Limb (tissue), 2 donors: ENCODE measurements around the gene VPS52.
"Not testable (repeated sequence)": the region's sequence is repeated elsewhere in the genome, so short reads cannot be mapped to it uniquely, and the experiment has no call there.

Experiments used
- DNase-seq, 2 donors: peaks; one replicate each; pipeline ENCODE4 v3.0.0-alpha.2; 2016; ENCODE audit errors: extremely low spot score in 2 of 2

Gene VPS52

DNA sequence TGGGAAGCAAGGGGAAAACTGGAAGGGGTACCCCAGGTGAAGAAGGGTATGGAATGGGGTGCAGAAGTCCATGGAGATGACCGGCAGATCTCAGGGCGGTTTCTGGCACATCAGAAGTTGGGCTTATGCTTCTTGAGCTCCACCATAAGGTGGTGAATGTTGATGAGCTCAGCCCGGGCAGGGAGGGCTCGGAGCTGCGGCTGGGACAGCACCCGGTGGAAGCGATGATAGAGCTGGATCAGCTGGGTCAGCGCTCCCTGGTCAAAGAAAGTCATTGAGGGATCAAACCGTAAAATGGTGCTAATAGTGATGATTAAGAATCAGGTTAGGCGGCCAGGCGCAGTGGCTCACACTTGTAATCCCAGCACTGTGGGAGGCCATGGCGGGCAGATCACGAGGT, 20.9 kb downstream of the VPS52 start:
- DNase-seq = no peak

DNA sequence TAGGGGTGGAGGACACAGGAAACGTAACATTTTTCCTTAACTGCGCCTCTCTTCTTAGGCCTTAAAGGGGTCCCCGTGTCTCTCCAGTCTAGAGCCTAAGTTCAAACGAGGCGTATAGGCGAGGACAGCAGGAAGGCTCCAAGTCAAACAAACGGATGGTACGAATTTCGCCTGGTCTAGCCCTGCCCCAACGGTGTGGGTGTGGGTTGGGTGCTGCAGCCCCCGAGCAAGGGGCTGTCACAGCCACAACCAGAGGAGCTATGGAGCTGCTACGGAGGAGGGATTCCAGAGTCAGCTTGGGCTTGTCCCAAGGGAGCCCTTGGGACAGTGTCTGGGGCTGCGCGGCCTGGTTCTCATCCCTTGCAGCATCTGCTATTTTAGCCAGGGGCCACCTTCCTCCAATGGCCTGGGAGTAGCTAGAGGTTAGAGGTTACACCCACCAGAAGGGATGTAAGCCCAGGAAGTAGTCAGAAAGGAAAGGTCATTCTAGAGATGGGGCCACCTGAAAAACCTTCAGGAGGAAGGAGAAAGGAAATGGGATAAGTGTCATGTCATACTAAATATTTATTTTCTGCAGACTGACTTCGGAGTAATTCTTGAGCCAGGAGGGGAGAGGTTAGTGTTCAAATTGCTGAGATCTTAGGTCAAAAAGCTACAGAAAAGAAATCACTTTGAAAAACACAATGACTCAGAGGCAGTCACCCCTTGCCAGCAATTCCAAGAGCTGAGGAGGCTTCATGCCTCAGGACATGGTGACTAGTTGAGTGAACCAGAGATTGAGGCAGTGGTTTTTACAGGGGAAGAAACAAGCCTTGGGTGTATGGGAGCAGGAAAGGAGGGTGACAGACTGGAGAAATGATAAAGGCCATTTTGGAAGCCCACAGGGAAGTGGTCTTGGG, 21.7 kb downstream of the VPS52 start:
- no peak for DNase-seq

DNA sequence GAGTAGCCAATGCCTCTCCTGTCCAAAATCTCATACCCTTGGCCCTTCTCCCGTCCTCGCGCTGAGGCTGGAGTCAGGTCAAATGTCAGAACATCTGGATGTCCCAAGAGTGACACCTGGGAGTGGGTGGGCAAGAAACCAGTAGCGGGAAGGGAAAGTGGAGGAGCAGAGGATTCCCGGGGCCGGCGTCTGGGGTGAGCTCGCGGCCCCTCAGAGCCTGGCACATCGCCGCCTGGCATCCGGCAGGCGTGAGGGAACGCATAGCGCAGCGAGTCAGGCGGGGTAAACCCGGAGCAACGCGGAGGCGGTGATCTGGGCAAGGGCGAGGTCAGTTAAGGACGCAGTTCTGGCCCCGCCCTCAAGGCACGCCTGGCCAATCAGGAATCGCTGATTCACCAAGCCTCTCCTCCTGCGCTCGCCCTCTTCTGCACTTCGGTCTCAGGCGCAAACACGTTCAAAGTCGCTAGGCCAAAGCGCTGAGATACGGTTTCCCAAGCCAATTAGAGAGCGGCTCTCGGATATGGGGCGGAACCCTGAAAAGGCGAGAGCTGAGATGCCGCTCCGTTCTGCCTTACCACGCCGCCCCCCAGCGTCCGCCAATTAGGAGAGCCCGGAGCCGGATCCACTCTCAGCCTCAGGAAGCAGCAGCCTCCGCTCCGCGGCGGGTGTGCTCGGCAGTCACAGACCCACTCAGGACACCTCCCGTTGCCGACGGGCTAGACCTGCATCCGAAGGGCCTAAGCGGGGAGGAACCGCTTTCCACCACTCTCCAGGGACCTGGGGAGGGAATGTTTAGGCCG, 22.5 kb downstream of the VPS52 start:
- peak; percentile 93 to 99 for DNase-seq

DNA sequence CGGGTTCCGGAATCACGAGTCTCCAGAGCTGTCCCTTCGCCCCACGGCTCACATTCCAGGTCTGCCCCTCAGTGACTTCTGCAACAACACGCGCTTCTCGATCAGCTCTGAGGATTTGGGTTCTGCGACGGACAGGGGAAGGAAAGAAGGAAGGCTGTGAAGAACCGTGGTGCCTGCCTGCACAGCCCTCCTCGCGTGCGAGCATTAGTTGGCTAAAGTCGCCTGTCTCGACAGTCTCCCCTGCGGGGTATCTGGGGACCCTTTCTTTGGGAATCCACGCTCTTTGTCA, 23.1 kb downstream of the VPS52 start:
- DNase-seq = no peak

DNA sequence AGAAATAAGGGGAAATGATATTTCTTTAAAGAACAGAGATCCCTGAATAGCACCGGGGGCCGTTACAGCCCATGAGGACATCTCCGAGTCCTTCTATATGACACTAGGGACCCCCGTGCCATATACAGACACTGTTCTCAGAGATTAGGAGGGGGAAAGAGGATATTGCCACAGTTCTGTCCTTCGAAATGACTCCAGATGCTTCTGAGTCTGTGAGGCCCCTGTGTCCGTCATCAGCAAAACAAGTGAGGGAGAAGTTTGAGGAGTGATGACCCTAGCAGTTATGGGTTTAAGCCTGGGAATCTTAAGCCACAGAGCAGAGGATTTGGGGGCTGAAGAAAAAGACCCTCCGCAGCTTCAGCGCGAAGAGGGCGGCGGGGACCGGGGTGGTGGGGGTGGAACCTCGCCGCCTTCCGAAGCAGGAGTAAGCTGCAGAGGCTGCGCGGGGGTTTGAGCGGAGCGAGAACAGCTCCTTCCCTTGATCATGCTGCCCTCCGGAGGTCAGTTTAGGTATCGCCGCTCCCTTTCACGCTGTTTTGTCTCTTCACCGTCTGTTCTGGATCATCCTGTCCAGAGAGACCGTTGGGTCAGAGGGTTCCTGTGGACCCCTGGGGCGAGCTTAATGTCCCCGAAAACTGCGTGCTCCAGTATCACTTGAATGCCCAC, 23.6 kb downstream of the VPS52 start:
- peak; percentile 91 to 94 for DNase-seq

DNA sequence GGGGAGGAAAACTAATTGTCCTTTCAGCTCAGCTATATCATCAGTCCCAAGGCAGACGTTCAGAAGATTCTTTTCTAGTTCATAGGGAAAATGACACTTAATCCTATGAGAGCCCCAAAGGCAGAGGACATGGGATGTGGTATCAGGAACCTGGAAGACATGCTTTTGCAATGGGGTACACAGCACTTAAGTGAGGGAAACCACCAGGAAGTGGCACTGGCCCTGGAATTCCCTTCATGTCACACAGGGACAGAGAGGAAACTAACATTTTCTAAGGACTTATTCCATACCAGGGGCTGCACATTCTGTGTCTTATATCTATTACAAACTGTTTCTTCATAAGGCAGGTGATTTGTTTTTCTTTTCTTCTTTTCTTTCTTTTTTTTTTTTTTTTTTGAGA, 28.2 kb downstream of the VPS52 start:
- DNase-seq = no peak

DNA sequence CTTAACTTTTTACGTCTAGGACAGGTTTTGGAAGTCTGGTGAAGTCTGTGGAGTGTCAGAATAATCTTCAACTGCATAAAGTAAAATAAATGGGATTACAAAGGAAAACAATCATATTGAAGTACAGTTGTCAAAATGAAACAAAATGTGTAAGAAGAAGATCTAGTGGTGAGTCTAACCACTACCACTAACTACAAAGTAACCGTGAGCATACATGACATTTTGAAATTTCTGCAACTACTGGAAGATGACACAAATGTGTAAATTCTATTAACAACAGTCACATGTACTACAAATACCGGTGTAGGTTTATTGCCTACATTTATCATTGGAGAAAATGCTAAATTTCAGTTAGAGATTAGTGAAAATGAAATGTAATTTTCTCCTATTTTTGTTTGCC, 29.7 kb downstream of the VPS52 start:
- DNase-seq = no peak

DNA sequence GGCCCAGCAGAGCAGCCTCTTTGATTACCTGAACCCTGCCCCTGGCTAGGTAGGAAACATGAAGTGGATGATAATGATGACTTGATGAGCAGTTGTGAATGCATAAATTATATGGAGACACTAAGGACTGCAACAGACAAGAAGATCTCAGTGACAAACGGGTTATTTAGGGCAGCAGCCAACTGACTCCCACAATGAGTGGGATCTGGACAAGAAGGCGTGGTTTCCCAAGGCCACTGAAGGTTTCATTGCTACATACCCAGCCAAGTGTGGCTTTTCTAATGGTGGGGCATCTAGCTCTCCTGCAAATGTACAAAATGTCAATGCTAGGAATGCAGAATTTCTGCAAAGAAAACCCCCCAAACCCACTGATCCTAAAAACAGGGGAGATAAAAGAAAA, 33.9 kb downstream of the VPS52 start:
- no peak for DNase-seq

DNA sequence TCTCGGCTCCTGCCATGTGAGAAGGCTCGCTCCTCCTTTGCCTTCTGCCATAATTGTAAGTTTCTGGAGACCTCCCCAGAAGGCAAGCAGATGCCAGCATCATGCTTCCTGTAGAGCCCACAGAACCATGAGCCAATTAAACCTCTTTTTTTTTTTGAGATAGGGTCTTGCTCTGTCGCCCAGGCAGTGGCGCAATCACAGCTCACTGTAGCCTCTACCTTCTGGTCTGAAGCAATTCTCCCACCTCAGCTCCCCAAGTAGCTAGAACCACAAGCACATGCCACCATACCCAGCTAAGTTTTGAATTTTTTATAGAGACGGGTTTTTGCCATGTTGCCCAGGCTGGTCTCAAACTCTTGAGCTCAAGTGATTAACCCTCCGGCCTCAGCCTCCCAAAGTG, 34.8 kb downstream of the VPS52 start:
- DNase-seq = no peak

DNA sequence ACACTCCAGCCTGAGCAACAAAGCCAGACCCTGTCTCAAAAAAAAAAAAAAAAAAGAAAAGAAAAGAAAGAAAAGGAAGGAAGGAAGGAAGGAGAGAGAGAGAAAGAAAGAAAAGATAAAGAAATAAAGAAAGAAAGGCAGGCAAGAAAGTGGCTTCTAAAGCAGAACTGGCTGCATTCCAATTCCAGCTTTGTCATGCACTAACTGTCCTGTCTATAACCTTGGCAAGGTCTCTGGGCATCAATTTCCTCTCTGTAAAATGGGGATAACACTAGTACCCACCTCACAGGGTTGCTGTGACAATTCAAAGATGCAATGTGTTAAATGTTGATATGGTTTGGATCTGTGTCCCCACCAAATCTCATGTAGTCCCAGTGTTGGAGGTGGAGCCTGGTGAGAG, 35.3 kb downstream of the VPS52 start:
- DNase-seq = no peak

DNA sequence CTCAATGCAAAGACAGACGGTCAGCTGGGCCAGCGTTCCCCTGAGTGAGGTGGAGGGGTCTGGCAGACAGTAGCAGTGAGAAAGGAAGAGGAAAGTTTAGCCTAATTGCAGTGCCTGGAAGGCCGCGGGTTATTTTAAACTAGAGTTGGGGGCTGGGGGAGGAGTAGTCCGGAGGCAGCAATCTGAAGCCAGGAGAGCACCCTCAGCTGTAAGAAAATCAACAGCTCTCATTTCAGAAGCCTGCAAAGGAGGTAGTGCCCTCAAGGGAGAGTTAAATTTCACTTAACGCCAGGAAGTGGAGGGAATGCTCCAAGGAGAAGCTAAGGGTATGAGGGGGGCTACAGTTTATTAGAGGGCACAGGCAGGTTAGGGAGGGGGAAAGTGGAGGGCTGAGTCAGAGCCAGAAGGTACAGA, 36.4 kb downstream of the VPS52 start:
- no peak for DNase-seq

DNA sequence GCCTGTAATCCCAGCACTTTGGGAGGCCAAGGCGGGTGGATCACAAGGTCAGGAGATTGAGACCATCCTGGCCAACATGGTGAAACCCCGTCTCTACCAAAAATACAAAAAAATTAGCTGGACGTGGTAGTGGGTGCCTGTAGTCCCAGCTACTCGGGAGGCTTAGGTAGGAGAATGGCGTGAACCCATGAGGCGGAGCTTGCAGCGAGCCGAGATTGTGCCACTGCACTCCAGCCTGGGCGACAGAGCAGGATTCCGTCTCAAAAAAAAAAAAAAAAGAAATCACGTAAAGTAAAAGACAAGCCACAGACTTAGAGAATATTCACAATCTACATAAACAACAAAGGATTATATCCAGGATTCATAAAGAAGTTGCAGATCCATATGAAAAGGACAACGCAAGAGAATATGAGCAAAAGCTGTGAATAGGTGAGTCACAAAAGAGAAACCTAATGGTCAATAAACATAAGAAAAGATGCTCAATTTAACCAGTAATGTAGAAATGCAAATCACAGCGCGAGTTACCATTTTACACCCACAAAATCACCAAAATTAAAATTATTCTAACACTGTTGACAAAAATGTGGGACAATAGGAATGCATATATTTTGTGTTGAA, 45.1 kb downstream of the VPS52 start:
- DNase-seq = not testable (repeated sequence)

DNA sequence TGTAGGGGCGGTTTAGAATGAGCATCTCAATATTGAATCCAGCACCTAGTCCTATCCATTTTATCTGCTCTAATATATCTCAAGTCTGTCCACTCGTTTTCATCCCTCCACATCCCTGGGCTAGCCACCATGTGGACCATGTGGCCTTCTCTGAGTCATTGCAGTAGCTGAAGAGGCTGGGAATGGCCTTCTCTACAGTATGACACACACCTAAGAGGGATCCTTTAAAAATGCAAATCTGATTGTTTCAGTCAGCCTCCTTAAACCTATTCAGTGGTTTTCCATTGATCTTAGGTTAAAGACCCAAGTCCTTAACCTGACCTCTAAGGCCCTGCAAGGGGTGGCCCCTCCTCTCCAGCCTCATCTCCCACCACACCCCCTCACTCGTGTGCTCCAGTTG, 54.0 kb downstream of the VPS52 start:
- no peak for DNase-seq

DNA sequence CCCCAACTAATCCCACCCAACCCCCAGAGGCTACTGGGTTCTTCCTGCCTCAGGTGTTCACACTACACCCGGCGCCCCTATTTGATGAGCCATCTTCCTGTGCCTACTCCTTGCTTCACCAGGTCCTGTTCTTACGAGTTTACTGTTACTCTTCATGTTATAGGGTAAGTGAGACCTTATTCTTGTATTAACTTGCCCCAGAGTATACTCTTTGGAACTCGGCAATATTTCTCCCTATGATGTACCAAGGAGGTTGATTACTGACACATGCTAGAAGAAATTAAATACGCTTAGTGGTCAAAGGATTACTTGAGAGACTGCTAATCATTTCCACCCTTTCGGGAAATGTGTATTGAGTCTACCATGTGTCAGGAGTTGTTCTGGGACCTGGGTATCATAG, 54.4 kb downstream of the VPS52 start:
- no peak for DNase-seq

DNA sequence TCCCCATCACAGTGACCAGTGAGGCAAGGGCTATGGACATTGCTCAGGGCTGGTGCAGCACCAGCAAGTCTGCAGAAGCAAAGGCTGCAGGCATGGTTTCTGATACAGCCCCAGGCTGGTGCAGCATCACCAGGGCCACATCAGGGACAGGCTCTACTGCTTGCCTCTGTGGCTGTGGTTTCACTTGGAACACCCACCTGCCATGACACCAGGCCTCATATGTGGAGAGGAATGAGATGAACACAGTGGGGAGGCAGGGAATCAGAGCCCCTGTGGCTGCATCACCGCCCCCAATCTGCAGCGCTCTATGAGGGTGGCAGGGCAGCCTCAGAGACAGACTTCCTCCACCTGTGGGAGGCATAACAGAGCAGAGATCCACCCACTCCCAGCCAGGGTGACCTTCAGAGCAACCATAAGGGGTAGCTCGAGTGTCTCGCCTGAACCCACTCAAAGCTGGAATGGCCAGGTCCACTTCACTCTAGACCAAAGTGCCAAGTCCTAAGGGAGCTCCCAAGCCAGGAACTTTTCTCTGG, 55.5 kb downstream of the VPS52 start:
- no peak for DNase-seq

DNA sequence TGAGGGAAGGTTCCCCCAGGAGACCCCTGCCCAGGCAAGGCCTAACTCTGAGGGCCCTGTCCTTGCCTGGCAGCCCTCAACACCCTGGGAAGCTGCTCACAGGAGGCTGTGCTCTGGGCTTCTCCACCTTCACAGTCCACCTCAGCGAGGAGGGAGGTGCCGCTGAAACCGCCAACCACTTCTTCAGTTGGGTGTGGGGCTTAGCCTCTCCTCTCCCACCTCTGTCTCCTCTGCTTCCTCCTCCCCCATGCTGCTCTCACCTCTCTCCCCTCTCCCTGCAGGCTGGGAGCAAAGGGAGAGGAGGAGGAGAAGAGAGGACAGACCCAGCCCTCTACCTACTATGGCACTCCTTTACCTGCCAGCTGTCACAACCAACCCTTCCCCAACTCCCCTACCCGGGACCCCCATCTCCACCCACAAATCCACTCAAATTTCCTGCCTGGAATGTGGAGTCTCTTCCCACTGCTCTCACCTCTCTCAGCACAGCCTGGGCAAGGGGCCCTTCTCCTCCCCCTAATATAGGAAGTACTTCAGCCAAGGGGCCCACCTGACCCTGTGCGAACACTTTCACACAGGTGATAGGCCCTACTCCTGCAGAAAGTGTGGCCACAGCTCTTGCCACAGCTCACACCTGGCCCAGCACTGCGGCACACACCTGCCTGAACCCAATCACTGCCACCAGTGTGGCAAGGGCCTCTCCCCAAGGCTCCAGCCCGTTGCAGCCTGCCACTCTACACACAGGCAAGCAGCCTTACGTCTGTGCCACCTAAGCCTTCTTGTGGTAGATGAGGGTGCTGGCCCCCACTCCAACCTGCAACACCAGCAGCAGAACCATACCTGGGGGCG, 56.2 kb downstream of the VPS52 start:
- DNase-seq = no peak

DNA sequence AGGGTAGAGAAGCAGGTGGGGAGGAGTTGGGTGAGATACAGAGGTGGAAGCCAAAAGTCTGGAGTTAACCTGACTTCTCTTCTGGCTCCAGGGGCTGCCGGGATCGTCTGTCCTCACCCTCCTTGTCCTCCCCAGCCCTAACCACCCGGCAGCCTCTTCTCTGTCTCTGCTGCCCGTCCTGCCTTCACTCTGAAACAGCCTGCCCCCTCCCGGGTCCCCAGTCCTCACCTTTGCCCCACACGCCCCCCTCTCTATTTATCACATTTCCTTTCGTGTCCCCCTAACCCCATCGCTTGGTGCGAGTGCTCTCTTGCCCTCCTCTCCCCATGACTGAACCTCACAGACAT, 57.7 kb downstream of the VPS52 start:
- DNase-seq = no peak

DNA sequence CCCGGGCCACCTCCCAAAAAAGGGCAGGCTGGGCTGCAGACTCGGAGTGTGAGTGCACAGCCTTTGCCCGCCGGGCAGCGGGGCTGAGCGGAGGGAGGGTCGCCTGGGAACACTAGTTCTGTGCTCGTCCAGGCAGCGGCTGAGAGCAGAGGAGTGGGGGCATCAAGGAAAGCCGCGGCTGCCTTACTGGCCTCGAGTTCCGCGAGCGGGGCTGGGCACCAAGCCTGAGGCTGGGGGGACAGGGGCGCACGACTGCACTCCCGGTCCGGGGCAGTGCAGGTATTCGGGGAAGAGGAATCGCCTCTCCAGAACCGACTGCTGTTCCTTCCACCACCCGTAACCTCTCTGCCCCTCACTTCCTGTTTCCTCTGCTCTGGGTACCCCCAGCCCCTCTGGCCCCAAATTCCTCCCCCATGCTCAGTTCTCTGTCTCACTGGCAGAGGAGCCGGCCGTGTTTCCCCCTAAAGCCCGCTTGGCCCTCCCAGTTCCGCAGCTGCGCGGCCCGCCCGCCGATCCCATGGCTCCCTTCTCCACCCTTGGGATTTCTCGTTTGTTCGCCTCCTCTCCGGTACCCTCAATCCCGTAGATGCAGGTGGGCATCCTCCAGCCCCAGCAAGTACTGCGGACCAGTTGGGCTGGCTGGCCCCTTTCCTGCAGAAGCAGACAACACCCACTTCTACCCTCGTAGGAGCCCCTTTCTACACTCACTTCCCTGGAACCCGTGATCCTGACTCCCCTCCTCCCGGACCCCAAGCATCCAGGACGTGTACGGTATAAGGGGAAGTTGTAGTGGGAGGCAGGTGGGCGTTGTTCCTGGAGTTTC, 58.3 kb downstream of the VPS52 start:
- peak; percentile 19 to 71 for DNase-seq

DNA sequence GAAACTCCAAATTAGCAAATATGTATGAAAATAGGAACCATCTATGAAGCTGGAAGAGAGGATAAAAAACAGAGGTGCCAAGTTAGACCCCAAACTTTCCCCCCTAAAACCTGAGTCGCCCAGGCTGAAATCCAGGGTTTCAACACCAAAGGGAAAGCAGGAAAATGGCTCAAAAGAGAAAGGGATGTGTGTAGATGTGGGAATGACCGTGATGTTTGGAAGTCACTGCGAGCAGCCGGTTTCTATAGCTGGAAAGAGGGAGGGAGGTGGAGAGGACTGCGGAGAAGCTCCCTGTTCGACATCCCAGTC, 58.9 kb downstream of the VPS52 start:
- no peak for DNase-seq
